ENCODE data around the gene NFATC2.

GRCh38 chr20:51554538-51555165 is 12.1 kb upstream of the NFATC2 start:
- TF ChIP-seq, protein P1, sequence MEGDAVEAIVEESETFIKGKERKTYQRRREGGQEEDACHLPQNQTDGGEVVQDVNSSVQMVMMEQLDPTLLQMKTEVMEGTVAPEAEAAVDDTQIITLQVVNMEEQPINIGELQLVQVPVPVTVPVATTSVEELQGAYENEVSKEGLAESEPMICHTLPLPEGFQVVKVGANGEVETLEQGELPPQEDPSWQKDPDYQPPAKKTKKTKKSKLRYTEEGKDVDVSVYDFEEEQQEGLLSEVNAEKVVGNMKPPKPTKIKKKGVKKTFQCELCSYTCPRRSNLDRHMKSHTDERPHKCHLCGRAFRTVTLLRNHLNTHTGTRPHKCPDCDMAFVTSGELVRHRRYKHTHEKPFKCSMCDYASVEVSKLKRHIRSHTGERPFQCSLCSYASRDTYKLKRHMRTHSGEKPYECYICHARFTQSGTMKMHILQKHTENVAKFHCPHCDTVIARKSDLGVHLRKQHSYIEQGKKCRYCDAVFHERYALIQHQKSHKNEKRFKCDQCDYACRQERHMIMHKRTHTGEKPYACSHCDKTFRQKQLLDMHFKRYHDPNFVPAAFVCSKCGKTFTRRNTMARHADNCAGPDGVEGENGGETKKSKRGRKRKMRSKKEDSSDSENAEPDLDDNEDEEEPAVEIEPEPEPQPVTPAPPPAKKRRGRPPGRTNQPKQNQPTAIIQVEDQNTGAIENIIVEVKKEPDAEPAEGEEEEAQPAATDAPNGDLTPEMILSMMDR (conservative IDR thresholded peaks at IDR 0.05; ENCODE audit: low read depth in 2 of 2) = no peak
- TF ChIP-seq POLR2AphosphoS5 (IDR thresholded peaks at IDR 0.05; ENCODE audit: low read depth) (no peak), EZH2phosphoT487 (IDR thresholded peaks at IDR 0.05; ENCODE audit: unreplicated experiment) (no peak), JUNB (IDR thresholded peaks at IDR 0.05; ENCODE audit: unreplicated experiment) (no peak)
